Measurements from ENCODE around the gene BUB1B.

The BUB1B gene

DNA sequence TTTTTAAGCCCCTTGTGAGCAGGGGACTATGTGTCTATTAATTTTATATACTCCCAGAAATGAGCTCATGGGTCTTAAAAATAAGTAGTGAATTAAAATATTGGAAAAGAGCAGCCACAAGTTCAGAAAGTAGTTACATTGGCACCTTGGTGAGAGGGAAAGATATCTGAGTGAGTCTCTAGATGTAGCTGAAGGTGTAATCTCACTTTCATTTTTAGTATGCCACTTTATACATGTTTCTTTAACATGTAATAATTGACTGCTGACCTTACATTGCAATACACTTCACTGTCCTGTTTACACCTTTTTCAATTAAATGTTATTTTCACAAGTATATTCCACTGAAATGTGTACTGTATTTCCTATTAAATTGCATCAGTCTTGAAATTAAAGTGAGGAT, 65.9 kb downstream of the BUB1B start:
- Histone ChIP-seq H3K27me3 (no peaks in the 10 kb centered on the region), H3K36me3 (peaks cover 18% of the 10 kb centered on the region), H3K9me3 (no peaks in the 10 kb centered on the region), H3K27ac (no peak overlapping the region), H3K4me1 (ENCODE audit: control insufficient read depth in 1 of 2, insufficient read depth in 1 of 2, low read depth in 1 of 2, low read length in 1 of 2) (no peaks in the 10 kb centered on the region), H3K4me3 (ENCODE audit: low read depth in 1 of 2, low read length in 1 of 2) (no peak overlapping the region)
- TF ChIP-seq, protein P1, sequence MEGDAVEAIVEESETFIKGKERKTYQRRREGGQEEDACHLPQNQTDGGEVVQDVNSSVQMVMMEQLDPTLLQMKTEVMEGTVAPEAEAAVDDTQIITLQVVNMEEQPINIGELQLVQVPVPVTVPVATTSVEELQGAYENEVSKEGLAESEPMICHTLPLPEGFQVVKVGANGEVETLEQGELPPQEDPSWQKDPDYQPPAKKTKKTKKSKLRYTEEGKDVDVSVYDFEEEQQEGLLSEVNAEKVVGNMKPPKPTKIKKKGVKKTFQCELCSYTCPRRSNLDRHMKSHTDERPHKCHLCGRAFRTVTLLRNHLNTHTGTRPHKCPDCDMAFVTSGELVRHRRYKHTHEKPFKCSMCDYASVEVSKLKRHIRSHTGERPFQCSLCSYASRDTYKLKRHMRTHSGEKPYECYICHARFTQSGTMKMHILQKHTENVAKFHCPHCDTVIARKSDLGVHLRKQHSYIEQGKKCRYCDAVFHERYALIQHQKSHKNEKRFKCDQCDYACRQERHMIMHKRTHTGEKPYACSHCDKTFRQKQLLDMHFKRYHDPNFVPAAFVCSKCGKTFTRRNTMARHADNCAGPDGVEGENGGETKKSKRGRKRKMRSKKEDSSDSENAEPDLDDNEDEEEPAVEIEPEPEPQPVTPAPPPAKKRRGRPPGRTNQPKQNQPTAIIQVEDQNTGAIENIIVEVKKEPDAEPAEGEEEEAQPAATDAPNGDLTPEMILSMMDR (IDR thresholded peaks at IDR 0.05): no peak

DNA sequence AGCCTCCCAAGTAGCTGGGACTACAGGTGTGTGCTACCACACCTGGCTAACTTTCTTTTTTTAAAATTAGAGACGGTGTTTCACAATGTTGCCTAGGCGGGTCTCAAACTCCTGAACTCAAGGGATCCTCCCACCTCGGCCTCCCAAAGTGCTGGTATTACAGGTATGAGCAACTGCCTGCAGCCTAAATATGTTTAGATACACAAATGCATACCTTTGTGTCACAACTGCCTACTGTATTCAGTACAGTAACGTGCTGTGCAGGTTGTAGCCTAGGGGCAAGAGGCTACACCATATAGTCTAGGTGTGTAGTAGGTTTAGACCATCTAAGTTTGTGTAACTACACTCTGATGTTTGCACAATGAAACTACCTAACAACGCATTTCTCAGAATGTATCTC, 68.4 kb downstream of the BUB1B start:
- Histone ChIP-seq H3K27ac (no peak overlapping the region), H3K27me3 (no peaks in the 10 kb centered on the region), H3K4me3 (ENCODE audit: low read depth in 1 of 2, low read length in 1 of 2) (no peak overlapping the region), H3K9me3 (no peaks in the 10 kb centered on the region), H3K36me3 (peaks cover 14% of the 10 kb centered on the region), H3K4me1 (ENCODE audit: control insufficient read depth in 1 of 2, insufficient read depth in 1 of 2, low read depth in 1 of 2, low read length in 1 of 2) (peaks cover 8 to 15% of the 10 kb centered on the region in 2 experiments)
- TF ChIP-seq, protein P1 (IDR thresholded peaks at IDR 0.05): no peak

DNA sequence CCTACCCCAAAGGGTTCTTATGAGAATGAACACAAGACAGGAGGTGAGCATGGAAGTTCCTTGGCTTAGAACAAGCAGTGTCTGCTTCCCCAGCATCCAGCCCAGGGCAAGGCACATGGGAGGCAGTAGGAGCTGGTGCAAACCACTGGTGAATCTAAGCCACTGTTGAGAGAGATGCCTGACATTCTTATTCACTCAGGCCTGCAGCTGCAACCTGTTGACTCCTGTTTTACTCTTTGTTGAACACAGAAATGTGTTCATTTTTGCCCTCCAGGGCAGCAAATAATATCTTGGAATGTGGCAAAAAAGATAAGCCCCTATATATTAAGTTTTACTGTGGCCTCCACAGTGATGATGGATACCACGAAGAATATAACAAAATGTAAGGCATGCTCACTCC, 69.1 kb downstream of the BUB1B start:
- peaks cover 14 to 21% of the 10 kb centered on the region in 2 experiments for H3K4me1 ChIP-seq (ENCODE audit: control insufficient read depth in 1 of 2, insufficient read depth in 1 of 2, low read depth in 1 of 2, low read length in 1 of 2)
- H3K36me3 ChIP-seq: peaks cover 14% of the 10 kb centered on the region
- no peaks in the 10 kb centered on the region for H3K27me3 ChIP-seq
- H3K9me3 ChIP-seq: no peaks in the 10 kb centered on the region
- no peak overlapping the region for H3K4me3 ChIP-seq (ENCODE audit: low read depth in 1 of 2, low read length in 1 of 2)
- H3K27ac ChIP-seq: no peak overlapping the region
- TF ChIP-seq, protein P1 (IDR thresholded peaks at IDR 0.05): no peak

DNA sequence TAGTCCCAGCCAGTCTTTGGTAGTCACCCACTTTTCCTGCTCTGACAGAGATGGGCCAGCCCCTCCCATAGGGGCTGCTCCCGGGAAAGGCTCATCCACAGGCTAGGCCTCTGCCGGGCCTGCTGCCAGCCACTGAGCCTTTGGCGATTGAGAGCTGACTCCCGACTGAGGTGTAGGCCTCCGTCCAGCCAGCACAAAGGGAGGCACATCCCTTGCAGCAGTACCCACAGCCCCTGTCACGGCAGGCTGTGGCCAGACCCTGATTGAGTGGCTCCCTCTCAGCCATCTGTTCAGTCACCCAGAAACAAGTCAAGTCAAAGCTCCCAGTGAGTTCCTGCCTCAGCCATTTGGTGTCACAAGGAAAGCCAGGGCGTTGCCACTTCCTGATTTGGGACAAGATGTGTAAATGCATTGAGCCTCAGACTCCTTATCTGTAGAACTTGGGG, 71.8 kb downstream of the BUB1B start:
- H3K27ac ChIP-seq: peak overlapping the region; percentile 7
- no peak overlapping the region for H3K4me3 ChIP-seq (ENCODE audit: low read depth in 1 of 2, low read length in 1 of 2)
- H3K9me3 ChIP-seq: no peaks in the 10 kb centered on the region
- peaks cover 9% of the 10 kb centered on the region for H3K36me3 ChIP-seq
- H3K4me1 ChIP-seq (ENCODE audit: control insufficient read depth in 1 of 2, insufficient read depth in 1 of 2, low read depth in 1 of 2, low read length in 1 of 2): peaks cover 25 to 33% of the 10 kb centered on the region in 2 experiments
- TF ChIP-seq, protein P1 (IDR thresholded peaks at IDR 0.05): no peak
- H3K27me3 ChIP-seq: no peaks in the 10 kb centered on the region

DNA sequence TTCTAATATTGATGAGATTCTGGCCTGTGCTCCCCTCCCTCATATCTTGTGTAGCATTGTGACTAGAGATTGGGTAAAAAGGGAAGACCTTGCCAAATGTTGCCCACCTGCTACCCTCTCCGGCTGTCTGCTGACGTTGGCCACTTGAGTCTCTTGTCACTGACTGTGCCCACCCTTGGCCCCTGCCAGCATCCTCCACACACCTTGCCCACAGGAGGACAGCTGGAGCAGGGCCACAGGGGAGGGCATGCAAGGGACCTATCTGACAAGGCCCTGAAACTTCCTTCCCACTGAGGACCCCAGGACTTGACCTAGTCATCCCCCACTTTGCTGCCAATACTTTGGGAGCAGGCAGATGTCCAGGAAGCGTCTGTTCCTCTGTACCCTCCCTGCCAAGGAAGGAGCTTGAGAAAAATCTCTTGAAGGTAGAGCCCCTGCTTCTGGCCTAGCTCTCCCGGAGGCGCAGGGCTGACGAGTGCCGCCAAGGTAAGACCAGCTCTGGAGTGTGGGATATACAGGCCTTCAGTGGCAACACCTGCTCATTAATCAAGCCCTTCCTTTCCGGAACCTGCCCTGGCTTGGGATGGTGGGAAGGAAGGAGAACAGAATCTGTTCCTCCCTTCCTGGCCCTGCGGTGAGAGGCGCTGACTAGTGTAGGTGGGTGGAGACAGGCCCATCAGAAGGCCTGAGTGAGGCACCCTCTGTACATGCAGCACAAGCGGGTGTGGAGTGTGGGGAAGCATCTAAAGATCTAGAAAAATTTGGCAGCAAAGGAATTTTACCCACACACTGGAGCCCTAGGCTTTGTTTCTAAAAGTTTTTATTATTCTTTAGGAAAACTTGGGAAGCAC, 73.1 kb downstream of the BUB1B start:
- peak overlapping the region; percentile 81 for H3K27ac ChIP-seq
- H3K4me3 ChIP-seq (ENCODE audit: low read depth in 1 of 2, low read length in 1 of 2): no peak overlapping the region
- peaks cover 4% of the 10 kb centered on the region for H3K36me3 ChIP-seq
- peaks cover 9% of the 10 kb centered on the region for H3K27me3 ChIP-seq
- peaks cover 27 to 38% of the 10 kb centered on the region in 2 experiments for H3K4me1 ChIP-seq (ENCODE audit: control insufficient read depth in 1 of 2, insufficient read depth in 1 of 2, low read depth in 1 of 2, low read length in 1 of 2)
- no peaks in the 10 kb centered on the region for H3K9me3 ChIP-seq
- TF ChIP-seq, protein P1 (IDR thresholded peaks at IDR 0.05): no peak

Measured in neutrophil (primary cell).